DND-41 (cell line): ENCODE results near the gene CD300H.
A peak's percentile ranks its signal among the peaks of the same experiment; 100 is the strongest.

Experiments used
- ATAC-seq: fragments of 200-7000 bp; cut with Tn5 transposase; 3 replicates; pipeline ENCODE4 v1.9.1; 2021; ENCODE audit warnings: low read depth; ENCODE audit not compliant: insufficient read depth
- DNase-seq: peaks from one replicate; pipeline ENCODE4 v3.0.0-alpha.2; 2020
- H2AFZ ChIP-seq: 2 replicates; pipeline ENCODE4 v1.6.0; 2012; ENCODE audit warnings: low read depth, low read length
- H3K27ac ChIP-seq: 2 replicates; pipeline ENCODE4 v1.5.1; 2012; ENCODE audit warnings: low read length, inconsistent platforms
- H3K27me3 ChIP-seq: fragments of 200-600 bp; sonication (generic); 2 replicates; pipeline ENCODE4 v1.6.0; 2012; ENCODE audit warnings: low read length, mild to moderate bottlenecking, inconsistent platforms; ENCODE audit not compliant: insufficient read depth, poor library complexity
- H3K36me3 ChIP-seq: 2 replicates; pipeline ENCODE4 v1.5.1; 2012; ENCODE audit warnings: low read length, inconsistent platforms; ENCODE audit not compliant: insufficient read depth
- H3K4me1 ChIP-seq: 2 replicates; pipeline ENCODE4 v1.5.1; 2012; ENCODE audit warnings: mild to moderate bottlenecking, low read length; ENCODE audit not compliant: insufficient read depth
- H3K4me2 ChIP-seq: 2 replicates; pipeline ENCODE4 v1.6.0; 2012; ENCODE audit warnings: mild to moderate bottlenecking, moderate library complexity, low read length, inconsistent platforms; ENCODE audit not compliant: insufficient read depth
- H3K4me3 ChIP-seq, 2 experiments: fragments of 200-600 bp in 1 of 2; shearing (Covaris generic) in 1 of 2; 2 replicates each; pipeline ENCODE4 v1.5.1; 2012 to 2016; ENCODE audit warnings: inconsistent platforms in 2 of 2, low read length in 2 of 2, mild to moderate bottlenecking in 2 of 2, low read depth in 1 of 2, moderate library complexity in 1 of 2
- H3K79me2 ChIP-seq: 2 replicates; pipeline ENCODE4 v1.6.0; 2012; ENCODE audit warnings: low read length, inconsistent platforms; ENCODE audit not compliant: insufficient read depth
- H3K9ac ChIP-seq: 2 replicates; pipeline ENCODE4 v1.6.0; 2012; ENCODE audit warnings: low read depth, mild to moderate bottlenecking, inconsistent platforms, low read length, moderate library complexity
- H3K9me3 ChIP-seq: 2 replicates; pipeline ENCODE4 v1.5.1; 2012; ENCODE audit warnings: low read length, moderate library complexity, mild to moderate bottlenecking, inconsistent platforms; ENCODE audit not compliant: insufficient read depth, severe bottlenecking
- H4K20me1 ChIP-seq: 2 replicates; pipeline ENCODE4 v1.6.0; 2012; ENCODE audit warnings: low read length; ENCODE audit not compliant: insufficient read depth
- EZH2 ChIP-seq: IDR thresholded peaks from 3 replicates; pipeline ENCODE4 v1.6.1; 2012; ENCODE audit warnings: borderline replicate concordance, low read depth, mild to moderate bottlenecking, moderate library complexity, low read length, inconsistent platforms; ENCODE audit not compliant: severe bottlenecking
- TF ChIP-seq, protein P1 (sequence below): IDR thresholded peaks from 2 replicates; pipeline ENCODE4 v1.5.1; 2012; ENCODE audit warnings: borderline replicate concordance, low read length, moderate library complexity, mild to moderate bottlenecking; ENCODE audit not compliant: poor library complexity, severe bottlenecking; ENCODE audit errors: extremely low read depth

CD300H gene

DNA sequence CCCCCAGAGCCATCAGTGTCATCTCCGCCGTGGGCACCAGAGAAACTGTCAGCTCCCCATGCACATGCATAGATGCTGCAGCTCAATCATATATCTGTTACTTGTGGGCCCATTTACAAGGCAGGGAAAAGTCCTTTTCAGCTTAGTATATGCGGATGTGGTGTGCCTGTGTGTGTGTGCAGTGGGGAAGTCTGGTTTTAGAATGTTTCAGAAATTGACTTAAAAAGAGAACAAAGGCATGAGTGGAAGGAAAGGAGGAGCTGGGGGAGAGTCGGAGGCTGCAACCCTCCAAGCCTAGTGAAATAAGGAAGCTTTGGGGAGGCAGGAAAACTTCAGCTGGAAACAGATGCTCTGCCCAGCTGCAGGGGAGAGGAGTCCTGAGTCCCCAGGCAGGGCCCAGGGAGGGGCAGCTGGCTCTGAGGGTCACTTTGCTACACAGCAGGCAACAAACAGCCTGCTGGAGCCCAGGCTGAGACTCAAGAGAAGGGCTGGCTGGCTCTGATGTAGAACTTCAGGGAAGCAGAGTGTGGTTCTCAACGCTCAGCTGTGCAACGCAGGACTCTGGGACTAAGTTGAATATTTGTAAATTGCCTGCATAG is 35.8 kb upstream of the CD300H start:
- H4K20me1 ChIP-seq, result peaks cover 4% of the 10 kb centered on the region; the same call in 1 of the 2 replicates

GRCh38 chr17:74601944-74602572 is 34.7 kb upstream of the CD300H start:
- Histone ChIP-seq H3K4me1 (no peaks in the 10 kb centered on the region), H3K4me3 (no peak overlapping the region), H3K9ac (no peak overlapping the region), H3K79me2 (no peaks in the 10 kb centered on the region), H3K9me3 (no peaks in the 10 kb centered on the region), H3K4me2 (no peak overlapping the region), H3K27me3 (peaks cover 27% of the 10 kb centered on the region), H3K36me3 (no peaks in the 10 kb centered on the region), H4K20me1 (no peaks in the 10 kb centered on the region; the same call in 1 of the 2 replicates), H2AFZ (no peak overlapping the region), H3K27ac (no peak overlapping the region)
- ATAC-seq (peak; percentile 37; the same call in 1 of the 3 replicates), DNase-seq (peak; percentile 26)
- TF ChIP-seq, protein P1, sequence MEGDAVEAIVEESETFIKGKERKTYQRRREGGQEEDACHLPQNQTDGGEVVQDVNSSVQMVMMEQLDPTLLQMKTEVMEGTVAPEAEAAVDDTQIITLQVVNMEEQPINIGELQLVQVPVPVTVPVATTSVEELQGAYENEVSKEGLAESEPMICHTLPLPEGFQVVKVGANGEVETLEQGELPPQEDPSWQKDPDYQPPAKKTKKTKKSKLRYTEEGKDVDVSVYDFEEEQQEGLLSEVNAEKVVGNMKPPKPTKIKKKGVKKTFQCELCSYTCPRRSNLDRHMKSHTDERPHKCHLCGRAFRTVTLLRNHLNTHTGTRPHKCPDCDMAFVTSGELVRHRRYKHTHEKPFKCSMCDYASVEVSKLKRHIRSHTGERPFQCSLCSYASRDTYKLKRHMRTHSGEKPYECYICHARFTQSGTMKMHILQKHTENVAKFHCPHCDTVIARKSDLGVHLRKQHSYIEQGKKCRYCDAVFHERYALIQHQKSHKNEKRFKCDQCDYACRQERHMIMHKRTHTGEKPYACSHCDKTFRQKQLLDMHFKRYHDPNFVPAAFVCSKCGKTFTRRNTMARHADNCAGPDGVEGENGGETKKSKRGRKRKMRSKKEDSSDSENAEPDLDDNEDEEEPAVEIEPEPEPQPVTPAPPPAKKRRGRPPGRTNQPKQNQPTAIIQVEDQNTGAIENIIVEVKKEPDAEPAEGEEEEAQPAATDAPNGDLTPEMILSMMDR, result peak; percentile 71
- no peak for TF ChIP-seq EZH2

More for the DNA sequence above, 35.8 kb upstream of the CD300H start:
- Histone ChIP-seq H3K4me2 (no peak overlapping the region), H2AFZ (no peak overlapping the region), H3K36me3 (no peaks in the 10 kb centered on the region), H3K27me3 (peaks cover 32% of the 10 kb centered on the region), H3K79me2 (no peaks in the 10 kb centered on the region), H3K9ac (no peak overlapping the region), H3K27ac (no peak overlapping the region), H3K4me1 (no peaks in the 10 kb centered on the region), H3K4me3 (no peak overlapping the region), H3K9me3 (no peaks in the 10 kb centered on the region)
- TF ChIP-seq, protein P1, result no peak
- TF ChIP-seq EZH2, result no peak
- ATAC-seq, result no peak
- DNase-seq, result no peak

DNA sequence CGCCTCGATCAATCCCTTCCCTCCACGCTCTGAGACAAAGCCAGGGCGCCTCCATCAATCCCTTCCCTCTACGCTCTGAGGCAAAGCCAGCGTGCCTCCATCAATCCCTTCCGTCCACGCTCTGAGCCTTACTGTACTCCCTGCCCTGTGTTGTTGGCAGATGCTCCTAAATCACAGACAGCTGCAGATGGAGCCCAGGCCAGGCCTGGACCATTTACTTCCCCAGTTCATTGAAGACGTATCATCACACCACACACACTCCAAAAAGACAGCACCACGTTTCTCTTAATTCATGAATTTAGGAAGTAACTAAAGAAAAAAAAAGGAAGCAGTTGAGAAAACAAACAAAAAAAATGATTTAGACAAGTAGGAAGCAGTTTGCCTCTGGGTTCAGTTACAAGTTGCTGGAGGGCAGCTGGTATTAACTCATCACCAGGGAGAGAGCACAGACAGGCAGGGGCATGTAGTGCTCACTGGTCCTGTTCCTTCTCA is 32.2 kb upstream of the CD300H start:
- Histone ChIP-seq H3K4me1 (no peaks in the 10 kb centered on the region), H3K4me3 (no peak overlapping the region), H3K9me3 (no peaks in the 10 kb centered on the region), H3K4me2 (no peak overlapping the region), H3K9ac (no peak overlapping the region), H3K36me3 (no peaks in the 10 kb centered on the region), H4K20me1 (no peaks in the 10 kb centered on the region; the same call in 1 of the 2 replicates), H3K79me2 (no peaks in the 10 kb centered on the region), H3K27me3 (peaks cover 27% of the 10 kb centered on the region), H2AFZ (no peak overlapping the region), H3K27ac (no peak overlapping the region)
- DNase-seq, result no peak
- ATAC-seq, result no peak
- TF ChIP-seq, protein P1, result no peak
- no peak for TF ChIP-seq EZH2
